ENCODE data around the gene ITGA6.

ITGA6 gene

GRCh38 chr2:172433144-172433543 lies 5.8 kb downstream of the ITGA6 start:
- no peaks in the 10 kb centered on the region for H3K9me3 ChIP-seq (ENCODE audit: control insufficient read depth, low read length)
- no peaks in the 10 kb centered on the region for H3K27me3 ChIP-seq (ENCODE audit: control insufficient read depth, insufficient read depth, low read length)
- no peak overlapping the region for H3K4me2 ChIP-seq (ENCODE audit: low read length)
- H3K36me3 ChIP-seq (ENCODE audit: control insufficient read depth, insufficient read depth, low read length): no peaks in the 10 kb centered on the region
- H3K27ac ChIP-seq: no peak overlapping the region
- no peak overlapping the region for H3K9ac ChIP-seq
- no peak overlapping the region for H2AFZ ChIP-seq
- H3K79me2 ChIP-seq: no peaks in the 10 kb centered on the region
- H3K4me3 ChIP-seq (ENCODE audit: low read depth, low read length): no peak overlapping the region
- TF ChIP-seq CTCF (IDR thresholded peaks at IDR 0.05): no peak
- no peaks in the 10 kb centered on the region for H3K4me1 ChIP-seq

GRCh38 chr2:172434821-172435605 lies 7.6 kb downstream of the ITGA6 start:
- Histone ChIP-seq H3K79me2 (no peaks in the 10 kb centered on the region), H3K27me3 (ENCODE audit: control insufficient read depth, insufficient read depth, low read length) (no peaks in the 10 kb centered on the region), H3K27ac (no peak overlapping the region), H2AFZ (no peak overlapping the region), H3K4me2 (ENCODE audit: low read length) (no peak overlapping the region), H3K4me3 (ENCODE audit: low read depth, low read length) (no peak overlapping the region), H3K36me3 (ENCODE audit: control insufficient read depth, insufficient read depth, low read length) (no peaks in the 10 kb centered on the region), H3K4me1 (no peaks in the 10 kb centered on the region), H3K9ac (no peak overlapping the region), H3K9me3 (ENCODE audit: control insufficient read depth, low read length) (no peaks in the 10 kb centered on the region)
- no peak for TF ChIP-seq CTCF (IDR thresholded peaks at IDR 0.05)

GRCh38 chr2:172435606-172435911 lies 8.2 kb downstream of the ITGA6 start:
- Histone ChIP-seq H3K36me3 (ENCODE audit: control insufficient read depth, insufficient read depth, low read length) (no peaks in the 10 kb centered on the region), H3K9ac (no peak overlapping the region), H3K4me3 (ENCODE audit: low read depth, low read length) (no peak overlapping the region), H3K27ac (no peak overlapping the region), H3K79me2 (no peaks in the 10 kb centered on the region), H3K27me3 (ENCODE audit: control insufficient read depth, insufficient read depth, low read length) (no peaks in the 10 kb centered on the region), H2AFZ (no peak overlapping the region), H3K4me1 (no peaks in the 10 kb centered on the region), H3K4me2 (ENCODE audit: low read length) (no peak overlapping the region), H3K9me3 (ENCODE audit: control insufficient read depth, low read length) (no peaks in the 10 kb centered on the region)
- no peak for TF ChIP-seq CTCF (IDR thresholded peaks at IDR 0.05)

GRCh38 chr2:172436889-172437288 lies 9.5 kb downstream of the ITGA6 start:
- H3K79me2 ChIP-seq: no peaks in the 10 kb centered on the region
- H3K9ac ChIP-seq: no peak overlapping the region
- no peak overlapping the region for H2AFZ ChIP-seq
- H3K4me3 ChIP-seq (ENCODE audit: low read depth, low read length): no peak overlapping the region
- no peaks in the 10 kb centered on the region for H3K4me1 ChIP-seq
- TF ChIP-seq CTCF (IDR thresholded peaks at IDR 0.05): no peak
- no peaks in the 10 kb centered on the region for H3K27me3 ChIP-seq (ENCODE audit: control insufficient read depth, insufficient read depth, low read length)
- no peak overlapping the region for H3K27ac ChIP-seq
- H3K4me2 ChIP-seq (ENCODE audit: low read length): no peak overlapping the region
- no peaks in the 10 kb centered on the region for H3K9me3 ChIP-seq (ENCODE audit: control insufficient read depth, low read length)
- H3K36me3 ChIP-seq (ENCODE audit: control insufficient read depth, insufficient read depth, low read length): no peaks in the 10 kb centered on the region
